KBM-7 (cell line): ENCODE measurements around the gene SIRT4.

Experiments
- DNase-seq: peaks from one replicate; pipeline ENCODE4 v3.0.0-alpha.2; 2015
- in situ Hi-C: fragments of 300-500 bp; cut with MboI; formaldehyde crosslinking; loops from 2 replicates; pipeline ENCODE4 v1.14.3; 2020; ENCODE audit warnings: low sequenced_read_pairs, low pct_unique_long_range_greater_than_20kb, mixed read lengths

Gene SIRT4

DNA sequence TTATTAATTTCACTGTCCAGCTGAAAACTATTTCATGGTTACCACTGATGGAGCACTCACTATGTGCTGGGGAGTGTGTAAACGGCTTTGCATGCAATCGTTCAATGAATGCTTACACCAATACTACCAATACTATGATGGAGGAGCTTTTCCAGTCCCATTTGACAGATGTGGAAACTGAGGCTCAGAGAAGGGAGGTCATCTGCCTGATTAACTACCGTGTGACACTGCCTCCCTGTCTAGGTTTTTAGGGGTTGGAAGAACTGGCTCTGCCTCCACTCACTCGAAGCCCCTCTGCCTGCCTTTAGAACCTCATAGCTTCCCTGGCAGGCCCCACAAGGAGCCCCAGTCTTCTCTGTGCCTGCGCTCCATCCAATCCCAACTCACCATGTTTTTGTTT is 55.0 kb downstream of the SIRT4 start:
- DNase-seq: no peak
- in situ Hi-C loops: loop anchor here (10.0 kb wide), 1 partner anchor 68 kb away; no protein-coding TSS in a partner anchor

DNA sequence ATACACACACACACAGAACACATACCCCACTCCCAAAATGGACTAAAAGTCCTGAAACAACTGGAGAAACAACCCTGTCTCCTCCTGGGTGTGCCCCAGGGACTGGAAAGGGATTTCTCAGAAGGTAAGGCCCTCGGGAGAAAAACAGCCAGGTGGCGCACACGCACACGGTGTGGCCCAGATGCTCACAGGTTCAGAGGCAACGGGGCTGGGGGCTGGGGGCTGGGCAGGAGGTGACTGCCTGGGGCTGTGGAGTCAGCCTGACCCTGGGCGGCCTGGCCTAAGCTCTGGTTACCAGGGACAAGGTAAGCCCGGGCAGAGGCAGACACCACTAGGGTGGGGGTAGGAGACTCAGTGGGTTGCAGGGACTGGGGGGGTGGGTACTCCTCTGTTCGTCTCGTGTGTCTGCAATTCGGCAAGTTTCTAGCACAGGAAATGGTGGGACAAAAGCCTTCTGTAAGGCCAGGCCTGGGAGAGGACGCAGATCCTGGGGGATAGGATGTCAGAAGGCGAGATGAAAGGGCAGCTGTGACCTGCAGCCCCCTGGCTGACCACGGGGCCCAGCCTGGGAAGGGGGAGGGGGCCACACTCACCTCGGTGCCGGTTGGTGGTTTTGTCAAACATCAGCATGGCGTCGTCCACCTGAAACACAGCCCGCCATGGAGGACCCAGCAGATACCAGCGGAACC is 56.4 kb downstream of the SIRT4 start:
- in situ Hi-C loops: loop anchor here (10.0 kb wide), 1 partner anchor 66 kb away; no protein-coding TSS in a partner anchor
- DNase-seq: no peak

DNA sequence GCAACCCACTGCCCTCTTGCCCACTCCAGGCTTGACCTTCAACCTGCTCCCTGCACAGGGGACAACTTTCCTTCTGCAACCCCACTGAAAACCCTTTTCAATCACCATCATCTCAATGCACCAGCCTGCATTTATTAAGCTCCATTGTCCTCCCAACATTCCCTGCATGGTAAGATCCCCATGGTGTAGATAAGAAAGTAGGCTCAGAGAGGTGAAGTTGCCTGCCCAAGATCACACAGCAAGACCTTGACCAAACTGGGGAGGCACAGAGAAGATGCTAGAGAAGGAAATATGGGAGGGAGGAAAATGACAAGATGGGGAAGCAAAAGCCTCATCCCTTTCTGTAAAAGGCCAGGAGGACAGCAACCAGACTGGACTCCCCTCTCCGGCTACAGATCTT is 57.0 kb downstream of the SIRT4 start:
- no peak for DNase-seq
- in situ Hi-C loops: loop anchor here (10.0 kb wide), 1 partner anchor 66 kb away; no protein-coding TSS in a partner anchor

DNA sequence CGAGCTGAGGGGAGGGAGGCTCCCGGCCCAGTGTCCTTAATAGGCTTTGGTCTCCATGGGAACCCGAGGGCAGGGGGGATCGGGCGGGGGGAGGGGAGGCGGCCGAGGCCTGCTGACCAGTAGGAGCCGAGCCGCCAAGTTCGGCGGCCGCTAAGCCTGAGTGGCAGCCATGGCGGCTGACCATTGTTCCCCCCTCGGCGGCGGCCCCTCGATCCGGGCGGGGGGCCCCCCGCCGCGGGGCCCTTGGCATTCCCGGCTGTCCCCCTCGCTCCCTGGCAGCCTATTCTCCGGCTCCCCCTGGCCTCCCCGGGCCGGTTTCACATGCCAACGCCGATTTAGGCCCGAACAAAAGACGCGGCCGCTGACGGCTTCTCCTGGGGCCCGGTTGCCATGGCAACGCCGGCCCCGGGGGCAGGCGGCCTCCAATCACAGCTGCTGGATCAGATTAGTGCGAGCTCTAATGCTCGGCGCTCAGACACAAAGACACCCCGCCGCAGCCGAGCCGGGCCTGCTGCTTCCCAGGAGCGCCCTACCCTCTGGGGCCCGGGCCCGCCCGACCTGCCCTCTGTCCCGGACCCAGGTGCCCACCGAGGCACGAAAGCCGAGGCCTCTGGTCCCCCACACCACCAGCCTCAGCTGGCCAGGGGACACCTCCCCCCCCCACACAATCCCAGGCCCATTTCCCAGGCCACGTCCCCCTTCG is 59.5 kb downstream of the SIRT4 start:
- in situ Hi-C loops: no loop called here
- DNase-seq: peak; percentile 28
